ENCODE results near the gene S100A8.

DNA sequence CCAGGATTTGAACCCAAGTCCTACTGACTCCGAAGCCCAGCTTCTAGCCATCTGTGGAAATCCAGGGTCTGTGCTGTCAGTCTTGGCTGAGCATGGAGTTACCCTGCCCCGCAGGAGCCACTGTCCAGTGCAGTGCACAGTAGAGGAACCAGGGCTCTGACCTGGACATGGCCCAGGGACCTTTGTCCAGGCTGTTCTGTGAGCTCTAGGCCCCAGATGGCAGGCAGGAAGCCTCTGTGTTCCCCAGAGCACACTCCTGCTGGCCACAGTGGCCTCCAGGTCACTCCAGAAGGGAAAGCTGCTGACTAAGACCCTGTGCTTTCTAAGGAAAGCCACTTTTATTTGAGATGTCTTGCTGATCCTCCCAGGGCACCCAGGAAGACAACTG lies 39.3 kb upstream of the S100A8 start:
- TF ChIP-seq, protein P1, sequence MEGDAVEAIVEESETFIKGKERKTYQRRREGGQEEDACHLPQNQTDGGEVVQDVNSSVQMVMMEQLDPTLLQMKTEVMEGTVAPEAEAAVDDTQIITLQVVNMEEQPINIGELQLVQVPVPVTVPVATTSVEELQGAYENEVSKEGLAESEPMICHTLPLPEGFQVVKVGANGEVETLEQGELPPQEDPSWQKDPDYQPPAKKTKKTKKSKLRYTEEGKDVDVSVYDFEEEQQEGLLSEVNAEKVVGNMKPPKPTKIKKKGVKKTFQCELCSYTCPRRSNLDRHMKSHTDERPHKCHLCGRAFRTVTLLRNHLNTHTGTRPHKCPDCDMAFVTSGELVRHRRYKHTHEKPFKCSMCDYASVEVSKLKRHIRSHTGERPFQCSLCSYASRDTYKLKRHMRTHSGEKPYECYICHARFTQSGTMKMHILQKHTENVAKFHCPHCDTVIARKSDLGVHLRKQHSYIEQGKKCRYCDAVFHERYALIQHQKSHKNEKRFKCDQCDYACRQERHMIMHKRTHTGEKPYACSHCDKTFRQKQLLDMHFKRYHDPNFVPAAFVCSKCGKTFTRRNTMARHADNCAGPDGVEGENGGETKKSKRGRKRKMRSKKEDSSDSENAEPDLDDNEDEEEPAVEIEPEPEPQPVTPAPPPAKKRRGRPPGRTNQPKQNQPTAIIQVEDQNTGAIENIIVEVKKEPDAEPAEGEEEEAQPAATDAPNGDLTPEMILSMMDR (IDR thresholded peaks at IDR 0.05; ENCODE audit: insufficient read depth, low read length, poor library complexity, severe bottlenecking) = no peak
- no peak for TF ChIP-seq EZH2phosphoT487 (conservative IDR thresholded peaks at IDR 0.05; ENCODE audit: low read length)
